SHP77 (cell line): ENCODE data around the gene NDUFB2.
"Not testable (repeated sequence)": the region's sequence is repeated elsewhere in the genome, so short reads cannot be mapped to it uniquely, and the experiment has no call there.

Experiments used
- DNase-seq, 2 experiments: peaks; one replicate each; lab custom pipeline; 2025; lab: John Stamatoyannopoulos, UW

NDUFB2 gene

GRCh38 chr7:140691376-140692045 lies 5.0 kb upstream of the NDUFB2 start:
- no peak for DNase-seq

DNA sequence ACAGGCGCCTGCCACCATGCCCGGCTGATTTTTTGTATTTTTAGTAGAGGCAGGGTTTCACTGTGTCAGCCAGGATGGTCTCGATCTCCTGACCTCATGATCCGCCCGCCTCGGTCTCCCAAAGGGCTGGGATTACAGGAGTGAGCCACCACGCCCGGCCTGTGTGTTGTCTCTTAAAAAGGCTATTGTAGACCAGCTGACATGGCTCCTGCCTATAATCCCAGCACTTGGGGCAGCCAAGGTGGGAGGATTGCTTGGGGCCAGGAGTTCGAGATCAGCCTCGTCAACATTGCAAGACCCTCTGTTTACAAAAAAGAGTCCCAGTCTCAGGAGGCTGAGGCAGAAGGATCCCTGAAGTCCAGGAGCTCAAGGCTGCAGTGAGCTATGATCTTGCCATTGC lies 2.7 kb upstream of the NDUFB2 start:
- DNase-seq = not testable (repeated sequence)

DNA sequence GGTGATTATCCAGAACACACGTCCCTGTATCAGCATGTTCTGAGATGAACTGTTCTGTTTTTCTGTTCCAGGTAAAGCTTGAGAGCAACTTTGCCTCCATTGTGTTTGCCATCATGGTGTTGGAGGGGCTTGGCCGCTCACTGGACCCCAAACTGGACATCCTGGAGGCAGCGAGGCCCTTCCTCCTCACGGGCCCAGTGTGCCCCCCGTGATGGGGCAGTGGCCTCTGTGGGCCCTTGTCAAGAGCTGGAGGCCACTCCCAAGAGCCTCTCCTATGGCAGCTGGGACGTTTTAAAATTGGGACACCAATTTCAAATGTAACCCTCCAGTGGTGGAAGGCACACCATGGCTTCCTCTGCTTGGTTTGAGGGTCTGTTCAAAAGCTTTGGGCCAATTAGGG lies 1.9 kb upstream of the NDUFB2 start:
- DNase-seq = no peak

DNA sequence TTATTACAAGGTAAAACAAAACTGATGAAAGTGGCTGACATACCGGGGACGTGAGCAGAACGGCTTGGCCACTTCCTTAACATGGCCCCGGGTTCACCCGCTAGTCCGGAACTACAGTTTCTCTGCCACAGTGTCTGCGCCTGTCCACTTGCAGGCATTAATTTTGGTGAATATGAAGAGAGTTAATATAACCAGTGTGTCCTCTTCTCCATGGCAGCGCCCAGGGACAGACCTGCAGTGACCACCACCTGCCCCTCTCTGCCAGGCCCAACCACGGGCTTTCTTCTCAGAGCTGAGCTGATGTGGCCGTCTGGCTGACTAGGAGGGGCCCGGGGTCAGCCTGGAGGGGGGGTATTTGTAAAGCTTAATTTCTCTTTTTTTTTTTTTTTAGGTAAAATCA lies 1.1 kb upstream of the NDUFB2 start:
- no peak for DNase-seq

- peak; percentile 87 to 93 for DNase-seq
These were observed 356 bp upstream of the NDUFB2 start for GRCh38 chr7:140696024-140696679.

- DNase-seq = no peak
These were observed 1.1 kb downstream of the NDUFB2 start for GRCh38 chr7:140697447-140698143.

DNA sequence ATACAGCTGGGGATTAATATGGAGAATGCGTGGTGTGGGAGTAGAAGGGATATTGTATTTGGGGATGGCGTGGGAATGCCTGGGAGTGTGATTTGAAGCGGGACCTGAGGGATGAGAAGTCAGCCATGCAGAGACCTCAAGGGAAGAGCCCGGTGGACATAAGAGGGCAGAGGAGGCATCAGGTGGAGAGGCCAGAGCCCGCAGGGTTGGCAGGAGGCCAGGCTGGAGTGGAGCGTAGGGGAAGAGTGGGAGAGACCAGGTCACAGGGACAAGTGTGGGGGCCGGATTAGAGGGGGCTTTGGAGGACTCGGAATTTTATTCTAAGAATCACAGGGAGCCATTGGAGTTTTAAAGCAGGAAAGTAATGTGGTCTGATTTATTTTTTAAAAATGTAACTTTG lies 2.0 kb downstream of the NDUFB2 start:
- DNase-seq = no peak

- DNase-seq = no peak
These were observed 6.3 kb downstream of the NDUFB2 start for GRCh38 chr7:140702774-140703173.

- no peak for DNase-seq
These were observed 7.7 kb downstream of the NDUFB2 start for GRCh38 chr7:140704205-140704604.

GRCh38 chr7:140707132-140707531 lies 10.6 kb downstream of the NDUFB2 start:
- no peak for DNase-seq

- DNase-seq = not testable (repeated sequence)
These were observed 12.3 kb downstream of the NDUFB2 start for GRCh38 chr7:140708764-140709163.

GRCh38 chr7:140712392-140712791 lies 15.9 kb downstream of the NDUFB2 start:
- not testable (repeated sequence) for DNase-seq

DNA sequence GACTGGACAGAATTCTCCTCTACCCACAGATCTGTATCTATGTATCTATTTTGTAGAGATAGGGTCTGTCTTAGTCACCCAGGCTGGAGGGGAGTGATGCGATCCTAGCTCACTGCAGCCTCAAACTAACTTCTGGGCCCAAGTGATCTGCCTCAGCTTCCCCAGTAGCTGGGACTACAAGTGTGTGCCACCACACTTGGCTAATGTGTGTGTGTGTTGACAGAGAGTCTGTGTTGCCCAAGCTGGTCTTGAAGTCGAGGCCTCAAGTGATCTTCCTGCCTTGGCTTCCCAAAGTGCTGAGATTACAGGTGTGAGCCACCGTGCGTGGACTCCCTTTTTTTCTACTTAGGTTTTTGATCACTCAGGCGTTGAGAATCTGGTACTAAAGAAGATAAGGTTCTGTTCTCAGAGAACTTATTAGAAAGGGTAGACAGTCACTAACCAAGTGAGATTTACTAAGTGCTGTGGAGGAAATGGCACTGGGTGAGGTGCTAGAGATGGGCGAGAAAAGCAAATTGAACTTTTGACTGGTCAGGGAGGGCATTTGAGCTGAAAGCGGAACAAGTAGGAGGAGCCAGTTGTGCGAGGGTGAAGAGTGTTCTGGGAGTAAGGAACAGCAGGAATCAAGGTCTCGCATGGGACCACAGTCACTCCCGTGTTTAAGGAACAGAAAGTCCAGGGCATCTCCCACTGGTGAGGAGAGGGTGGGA lies 18.0 kb downstream of the NDUFB2 start:
- no peak for DNase-seq

DNA sequence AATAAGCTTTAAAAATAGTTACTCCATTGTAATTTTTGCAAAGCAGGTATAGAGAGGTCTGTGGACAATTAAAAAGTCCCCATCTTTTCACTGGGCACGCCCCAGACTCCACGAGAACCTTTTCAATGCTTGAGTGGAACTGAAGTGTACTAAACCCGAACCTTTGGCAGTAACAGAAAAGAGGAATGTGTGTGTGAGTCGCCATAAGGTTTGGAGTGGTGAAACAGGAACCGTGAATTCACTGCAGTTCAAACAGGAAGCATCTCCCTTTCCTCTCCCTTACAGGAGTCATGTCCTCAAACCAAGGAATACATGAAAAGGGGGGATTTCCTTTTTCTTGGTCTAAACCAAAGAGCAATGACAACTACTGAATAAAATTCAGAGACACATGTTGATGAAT lies 23.2 kb downstream of the NDUFB2 start:
- DNase-seq = no peak

GRCh38 chr7:140722254-140722653 lies 25.7 kb downstream of the NDUFB2 start:
- no peak for DNase-seq

- no peak for DNase-seq
These were observed 26.5 kb downstream of the NDUFB2 start for GRCh38 chr7:140723006-140723405.

DNA sequence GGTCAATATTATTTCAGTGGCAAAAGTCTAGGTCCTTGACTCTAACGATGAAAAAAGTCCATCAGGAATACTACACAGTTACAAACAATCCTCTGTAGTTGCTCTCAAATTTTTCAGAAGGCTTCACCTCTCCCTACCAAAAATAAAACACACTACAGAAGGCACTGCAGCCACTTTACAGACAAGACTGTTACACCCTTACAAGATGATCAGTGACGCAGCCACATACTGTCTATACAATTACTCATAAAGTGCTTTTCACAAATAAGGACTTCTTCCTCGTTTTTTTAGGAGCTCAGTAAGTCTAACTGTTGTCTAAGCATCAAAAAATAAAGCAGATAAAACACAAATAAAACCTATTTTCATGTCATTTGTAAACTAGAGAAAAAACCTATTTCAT lies 27.1 kb downstream of the NDUFB2 start:
- no peak for DNase-seq

DNA sequence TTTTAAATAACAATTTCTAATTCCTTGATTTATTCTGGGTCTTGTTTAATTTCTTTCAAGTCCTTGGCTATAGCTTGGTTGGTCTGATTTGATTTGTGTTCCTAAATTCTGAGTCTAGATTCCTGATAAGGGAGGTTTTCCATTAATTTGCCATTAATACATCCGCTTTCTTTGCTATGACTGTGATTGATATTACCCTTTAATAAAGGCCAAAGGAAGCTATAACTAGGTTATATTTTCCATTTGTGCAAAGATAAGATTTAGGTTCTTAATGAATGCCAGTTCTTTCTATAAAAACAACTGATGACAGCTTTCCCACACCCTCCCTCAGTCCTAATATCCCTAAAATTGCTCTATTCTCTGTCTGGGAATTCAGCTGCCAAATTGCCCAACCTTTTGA lies 28.2 kb downstream of the NDUFB2 start:
- no peak for DNase-seq

- DNase-seq = no peak
These were observed 29.8 kb downstream of the NDUFB2 start for GRCh38 chr7:140726281-140726680.

DNA sequence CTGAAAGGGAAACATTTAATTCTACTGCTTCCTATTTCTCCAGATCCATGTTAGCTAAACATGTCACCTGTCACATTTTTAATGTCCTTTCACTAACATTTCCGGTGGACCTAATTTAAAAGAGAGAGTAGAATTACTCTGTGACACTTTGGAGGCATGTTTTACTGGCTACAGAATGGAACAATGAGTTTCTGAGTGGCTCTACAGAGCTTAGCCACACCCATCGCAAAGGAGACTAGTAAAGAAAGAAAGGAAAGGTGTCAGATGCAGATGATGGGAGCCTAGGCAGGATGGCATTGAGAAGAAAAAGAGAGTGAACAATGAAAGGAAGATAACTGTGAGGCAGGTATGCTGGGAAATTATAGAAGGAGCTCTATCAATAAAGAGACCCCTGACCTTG lies 35.9 kb downstream of the NDUFB2 start:
- DNase-seq = no peak

DNA sequence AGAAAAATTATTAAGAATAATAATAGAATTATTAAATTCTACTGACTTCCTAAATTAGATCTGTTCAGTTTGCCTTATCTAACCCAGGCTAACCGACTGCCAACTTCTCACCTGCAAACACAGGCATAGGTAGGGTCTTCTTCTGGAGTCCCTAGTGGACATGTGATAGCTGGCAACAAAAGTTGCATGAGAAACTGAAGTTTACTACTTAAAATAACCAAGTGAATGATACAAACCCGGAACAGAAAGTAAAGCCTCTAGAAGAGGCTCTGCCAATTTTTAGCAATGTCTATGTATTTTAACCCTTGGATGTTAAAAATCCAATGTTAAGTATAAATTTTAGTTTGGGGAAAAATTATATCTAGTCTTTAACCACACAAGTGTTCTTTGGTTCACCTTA lies 37.6 kb downstream of the NDUFB2 start:
- DNase-seq = no peak

DNA sequence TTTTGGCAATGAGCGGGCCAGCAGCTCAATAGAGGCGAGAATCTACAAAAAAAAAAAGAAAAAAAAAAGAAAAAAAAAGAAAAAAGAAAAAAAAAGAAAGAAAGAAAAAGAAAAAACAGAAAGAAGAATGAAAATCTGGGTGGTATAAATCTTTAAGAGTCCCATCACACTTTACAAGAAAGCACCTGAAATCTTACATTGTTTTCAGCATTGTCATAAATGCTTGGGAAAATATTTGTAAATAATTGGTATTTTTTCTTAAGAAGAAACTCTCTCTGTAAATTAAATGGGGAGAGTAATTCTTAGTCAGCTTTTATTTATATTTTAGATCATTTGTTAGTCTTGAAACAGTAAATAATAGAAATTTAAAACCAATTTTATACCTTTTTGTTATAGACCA lies 38.2 kb downstream of the NDUFB2 start:
- no peak for DNase-seq

DNA sequence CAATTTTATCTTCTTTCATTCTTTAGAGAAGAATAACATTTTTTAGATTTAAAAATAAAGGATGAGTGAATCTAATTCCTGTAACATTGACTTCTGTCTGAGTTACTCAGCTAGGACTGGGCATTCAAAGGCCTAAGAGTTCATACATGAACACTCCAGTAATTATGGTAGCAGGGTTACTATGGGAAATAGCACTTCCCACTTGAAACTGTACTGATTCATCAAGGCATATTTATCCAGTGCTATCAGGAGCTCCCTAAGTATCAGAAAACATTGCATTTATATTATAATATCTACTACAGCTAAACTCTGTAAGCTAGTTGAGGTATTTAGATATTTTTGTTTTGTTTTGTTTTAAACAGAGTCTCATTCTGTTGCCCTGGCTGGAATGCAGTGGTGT lies 41.8 kb downstream of the NDUFB2 start:
- DNase-seq = no peak
